ENCODE results near the gene C10orf67. TPM values are rescaled to one million over a fixed set of nuclear protein-coding genes. Genes with fewer than 3 reads are reported as not detected.
"Not testable (repeated sequence)": the region's sequence is repeated elsewhere in the genome, so short reads cannot be mapped to it uniquely, and the experiment has no call there.

C10orf67 gene
- total RNA-seq, 2 experiments from 2014 or later: 0.07 TPM; not detected in 1

- CTCF ChIA-PET: no interaction called here
- Mint-ChIP-seq H3K36me3 (peaks cover 10% of the 10 kb centered on the region), H3K9me3 (ENCODE audit: low read depth) (peaks cover 7% of the 10 kb centered on the region), H3K27me3 (no peaks in the 10 kb centered on the region), H3K27ac (no peak overlapping the region), H3K4me1 (peaks cover 55% of the 10 kb centered on the region), H3K4me3 (no peak overlapping the region)
- DNase-seq: no peak
- no peak for ATAC-seq
These were observed 25.5 kb upstream of the C10orf67 start for GRCh38 chr10:23370106-23370505.

- peaks cover 14% of the 10 kb centered on the region for H3K36me3 Mint-ChIP-seq
- peak overlapping the region; percentile 44 for H3K4me3 Mint-ChIP-seq
- ATAC-seq (peak; percentile 73), DNase-seq (peak; percentile 44)
- peaks cover 7% of the 10 kb centered on the region for H3K9me3 Mint-ChIP-seq (ENCODE audit: low read depth)
- H3K27me3 Mint-ChIP-seq: no peaks in the 10 kb centered on the region
- CTCF ChIA-PET: no interaction called here
- peaks cover 60% of the 10 kb centered on the region for H3K4me1 Mint-ChIP-seq
- H3K27ac Mint-ChIP-seq: peak overlapping the region; percentile 81
These were observed 24.4 kb upstream of the C10orf67 start for GRCh38 chr10:23368816-23369640.

- no peaks in the 10 kb centered on the region for H3K27me3 Mint-ChIP-seq
- CTCF ChIA-PET: interaction anchor here (0.7 kb wide), 1 partner anchor 81 kb away, joined by 3 read pairs; no protein-coding TSS in a partner anchor
- DNase-seq (no peak), ATAC-seq (no peak)
- H3K4me1 Mint-ChIP-seq: peaks cover 61% of the 10 kb centered on the region
- peak overlapping the region; percentile 81 for H3K27ac Mint-ChIP-seq
- H3K4me3 Mint-ChIP-seq: peak overlapping the region; percentile 44
- H3K9me3 Mint-ChIP-seq (ENCODE audit: low read depth): peaks cover 7% of the 10 kb centered on the region
- H3K36me3 Mint-ChIP-seq: peaks cover 11% of the 10 kb centered on the region
These were observed 23.4 kb upstream of the C10orf67 start for GRCh38 chr10:23367896-23368595.

- H3K27me3 Mint-ChIP-seq; H3K36me3 Mint-ChIP-seq; H3K27ac Mint-ChIP-seq; H3K9me3 Mint-ChIP-seq (ENCODE audit: low read depth); H3K4me3 Mint-ChIP-seq; CTCF ChIA-PET: not testable (repeated sequence)
- ATAC-seq (peak; percentile 28), DNase-seq (peak; percentile 47)
- peaks cover 77% of the 10 kb centered on the region for H3K4me1 Mint-ChIP-seq
These were observed 20.9 kb upstream of the C10orf67 start for GRCh38 chr10:23365417-23366030.

GRCh38 chr10:23364378-23364777, 19.8 kb upstream of the C10orf67 start:
- H3K36me3 Mint-ChIP-seq: peaks cover 6% of the 10 kb centered on the region
- H3K27ac Mint-ChIP-seq: peak overlapping the region; percentile 93
- CTCF ChIA-PET: no interaction called here
- H3K4me1 Mint-ChIP-seq: peaks cover 68% of the 10 kb centered on the region
- ATAC-seq (no peak), DNase-seq (no peak)
- H3K27me3 Mint-ChIP-seq: no peaks in the 10 kb centered on the region
- no peaks in the 10 kb centered on the region for H3K9me3 Mint-ChIP-seq (ENCODE audit: low read depth)
- peak overlapping the region; percentile 68 for H3K4me3 Mint-ChIP-seq

- peak overlapping the region; percentile 93 for H3K27ac Mint-ChIP-seq
- ATAC-seq: no peak
- peak; percentile 44 for DNase-seq
These were observed 19.2 kb upstream of the C10orf67 start for GRCh38 chr10:23363793-23364135.

DNA sequence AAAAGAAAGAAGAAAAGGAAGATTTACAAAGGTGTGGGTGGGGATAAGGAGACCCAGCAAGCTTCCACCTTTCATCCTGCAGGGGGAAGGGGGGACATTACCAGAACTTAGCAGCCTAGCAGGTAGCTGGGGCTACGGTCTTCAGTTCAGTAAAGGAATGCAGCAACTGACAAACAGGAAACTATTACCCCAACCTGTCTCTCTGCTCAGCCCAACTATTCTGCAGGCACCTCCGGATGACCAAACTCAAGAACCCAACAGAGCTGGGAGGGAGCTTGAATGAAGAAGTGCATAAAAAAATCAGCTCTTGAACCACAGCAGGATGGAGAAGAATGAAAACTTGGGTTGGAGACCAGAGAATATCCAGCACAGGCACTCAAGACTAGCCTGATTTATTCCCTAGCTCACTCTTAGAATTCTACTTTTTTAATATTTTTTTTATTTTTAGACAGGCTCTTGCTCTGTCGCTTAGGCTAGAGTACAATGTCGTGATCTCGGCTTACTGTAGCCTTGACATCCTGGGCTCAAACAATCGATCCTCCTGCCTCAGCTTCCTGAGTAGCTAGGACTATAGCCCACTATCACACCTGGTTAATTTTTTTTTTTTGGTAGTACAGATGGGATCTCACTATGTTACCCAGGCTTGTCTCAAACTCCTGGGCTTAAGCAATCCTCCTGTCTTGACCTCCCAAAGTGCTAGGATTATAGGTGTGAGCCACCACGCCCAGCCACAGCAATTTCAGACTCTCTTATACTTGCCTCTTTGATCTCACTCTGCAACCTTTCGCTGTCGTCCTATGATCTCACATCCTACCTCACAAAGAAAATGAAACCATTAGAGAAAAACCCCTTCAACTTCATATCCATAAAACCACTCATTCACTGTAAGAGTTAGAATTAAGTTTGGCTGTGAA, 18.5 kb upstream of the C10orf67 start:
- H3K9me3 Mint-ChIP-seq (ENCODE audit: low read depth): no peaks in the 10 kb centered on the region

More at GRCh38 chr10:23363793-23364135, 19.2 kb upstream of the C10orf67 start:
- Mint-ChIP-seq H3K27me3 (no peaks in the 10 kb centered on the region), H3K9me3 (ENCODE audit: low read depth) (no peaks in the 10 kb centered on the region), H3K4me3 (peak overlapping the region; percentile 68), H3K4me1 (peaks cover 62% of the 10 kb centered on the region), H3K36me3 (peaks cover 6% of the 10 kb centered on the region)
- CTCF ChIA-PET: no interaction called here

GRCh38 chr10:23362069-23362830, 17.7 kb upstream of the C10orf67 start:
- DNase-seq: no peak
- Mint-ChIP-seq H3K27me3 (no peaks in the 10 kb centered on the region), H3K9me3 (ENCODE audit: low read depth) (no peaks in the 10 kb centered on the region), H3K4me1 (peaks cover 49% of the 10 kb centered on the region), H3K27ac (peak overlapping the region; percentile 93), H3K36me3 (peaks cover 8% of the 10 kb centered on the region), H3K4me3 (no peak overlapping the region)
- no peak for ATAC-seq
- CTCF ChIA-PET: interaction anchor here (1.1 to 1.3 kb wide), 2 partner anchors 48 to 81 kb away, joined by 4 to 6 read pairs; no protein-coding TSS in a partner anchor

More for the DNA sequence above, 18.5 kb upstream of the C10orf67 start:
- peaks cover 57% of the 10 kb centered on the region for H3K4me1 Mint-ChIP-seq
- peaks cover 6% of the 10 kb centered on the region for H3K36me3 Mint-ChIP-seq
- no peaks in the 10 kb centered on the region for H3K27me3 Mint-ChIP-seq
- DNase-seq: peak; percentile 59
- ATAC-seq: peak; percentile 79
- CTCF ChIA-PET: interaction anchor here (0.7 to 1.3 kb wide), 3 partner anchors 49 to 80 kb away, joined by 4 to 6 read pairs (median 4); no protein-coding TSS in a partner anchor
- H3K4me3 Mint-ChIP-seq: peak overlapping the region; percentile 68
- peak overlapping the region; percentile 93 for H3K27ac Mint-ChIP-seq

DNA sequence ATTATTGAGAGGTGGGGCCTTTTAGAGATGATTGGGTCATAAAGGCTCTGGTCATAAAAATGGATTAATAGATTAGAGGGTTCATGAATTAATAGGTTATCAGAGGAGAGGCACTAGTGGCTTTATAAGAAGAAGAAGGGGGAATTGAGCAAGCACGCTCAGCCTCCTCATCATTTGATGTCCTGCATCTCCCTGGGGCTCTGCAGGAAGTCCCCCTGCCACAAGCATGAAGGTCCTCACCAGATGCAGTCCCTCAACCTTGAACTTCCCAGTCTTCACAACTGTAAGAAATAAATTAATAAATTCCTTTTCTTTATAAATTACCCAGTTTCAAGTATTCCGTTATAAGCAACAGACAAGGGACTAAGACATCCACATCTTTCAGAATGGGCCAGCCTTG, 17.1 kb upstream of the C10orf67 start:
- no peak overlapping the region for H3K4me3 Mint-ChIP-seq
- DNase-seq: no peak
- H3K27me3 Mint-ChIP-seq: no peaks in the 10 kb centered on the region
- no peak overlapping the region for H3K27ac Mint-ChIP-seq
- peaks cover 6% of the 10 kb centered on the region for H3K36me3 Mint-ChIP-seq
- H3K4me1 Mint-ChIP-seq: peaks cover 46% of the 10 kb centered on the region
- CTCF ChIA-PET: interaction anchor here (1.3 kb wide), 1 partner anchor 47 kb away, joined by 6 read pairs; no protein-coding TSS in a partner anchor
- ATAC-seq: no peak
- H3K9me3 Mint-ChIP-seq (ENCODE audit: low read depth): no peaks in the 10 kb centered on the region

DNA sequence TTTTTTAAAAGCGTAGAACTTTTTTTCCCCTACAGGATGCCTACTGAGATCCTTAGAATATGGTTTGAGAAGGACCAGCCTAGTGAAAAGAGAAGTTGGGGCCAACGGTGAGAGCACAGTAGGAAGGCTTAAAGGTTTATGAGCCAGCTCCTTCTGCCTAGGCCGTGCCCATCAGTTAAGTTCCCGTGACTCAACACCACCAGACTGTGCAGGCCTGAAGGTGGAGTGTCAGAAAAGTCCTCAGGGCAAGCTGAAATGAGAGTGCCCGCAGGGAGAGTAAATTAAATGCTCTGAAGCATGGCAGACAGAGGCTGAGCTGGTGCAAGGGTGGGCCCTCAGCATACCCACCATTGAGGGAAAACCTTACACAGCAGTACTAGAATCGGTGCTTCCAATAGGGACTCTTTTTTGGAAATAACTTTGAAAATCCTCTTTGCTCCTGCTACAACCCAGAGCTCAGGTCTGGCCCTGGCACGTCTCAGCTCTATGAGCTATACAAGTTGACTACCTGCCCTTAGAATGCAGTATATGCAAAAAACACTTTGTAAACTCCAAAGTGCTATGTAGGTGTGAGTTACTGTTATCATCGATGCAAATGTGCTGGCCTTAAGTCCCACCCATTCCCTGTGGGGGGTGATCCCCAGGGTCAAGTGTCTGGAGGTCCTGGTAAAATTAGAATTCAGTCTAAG, 15.2 kb upstream of the C10orf67 start:
- Mint-ChIP-seq H3K4me3 (no peak overlapping the region), H3K27ac (no peak overlapping the region), H3K36me3 (peaks cover 6% of the 10 kb centered on the region), H3K27me3 (peaks cover 6% of the 10 kb centered on the region), H3K9me3 (ENCODE audit: low read depth) (no peaks in the 10 kb centered on the region), H3K4me1 (peaks cover 34% of the 10 kb centered on the region)
- DNase-seq: no peak
- CTCF ChIA-PET: interaction anchor here (0.9 kb wide), 2 partner anchors 14 to 68 kb away, joined by 3 read pairs; no protein-coding TSS in a partner anchor
- no peak for ATAC-seq

DNA sequence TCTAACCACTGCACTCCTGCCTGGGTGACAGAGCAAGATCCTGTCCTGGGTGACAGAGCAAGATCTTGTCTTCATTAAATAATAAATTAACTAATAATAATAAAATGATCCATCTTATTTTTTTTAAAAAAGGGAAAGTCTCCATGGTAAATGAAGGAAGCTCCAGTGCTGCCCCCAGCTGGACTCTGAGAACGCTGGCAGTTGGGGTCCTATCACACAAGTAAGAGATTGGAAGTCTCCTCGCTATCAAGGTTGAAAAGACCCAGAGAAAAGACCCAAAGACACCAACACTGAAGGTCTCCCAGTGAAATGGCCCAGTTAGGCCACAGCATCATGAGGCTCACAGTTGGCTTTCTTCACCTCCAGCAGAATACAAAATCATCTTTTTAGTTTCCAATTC, 13.8 kb upstream of the C10orf67 start:
- CTCF ChIA-PET: interaction anchor here (0.8 to 1.3 kb wide), 2 partner anchors 11 to 64 kb away, joined by 3 read pairs; no protein-coding TSS in a partner anchor
- H3K36me3 Mint-ChIP-seq: peaks cover 1% of the 10 kb centered on the region
- H3K27me3 Mint-ChIP-seq: peaks cover 6% of the 10 kb centered on the region
- no peak overlapping the region for H3K4me3 Mint-ChIP-seq
- no peak for DNase-seq
- H3K9me3 Mint-ChIP-seq (ENCODE audit: low read depth): no peaks in the 10 kb centered on the region
- H3K27ac Mint-ChIP-seq: no peak overlapping the region
- no peak for ATAC-seq
- H3K4me1 Mint-ChIP-seq: peaks cover 19% of the 10 kb centered on the region
